MCF 10A (cell line): Measurements from ENCODE around the gene LAMC1. TPM values are rescaled to one million over a fixed set of nuclear protein-coding genes. Genes with fewer than 3 reads are reported as not detected.

Experiments used
- BruUV-seq: library from RNA; stranded (reverse); fragments of 400-500 nt; replicated peaks from 2 replicates; lab custom pipeline; 2021; lab: Mats Ljungman, UMichigan
- CTCF ChIA-PET: fragments of 300-600 bp; sonication (Branson Sonifier 250); formaldehyde crosslinking; extraction: SDS; loops from one replicate; lab custom pipeline; 2021; ENCODE audit warnings: antibody characterized with exemption, inconsistent platforms; lab: Yijun Ruan, JAX
- POLR2A ChIA-PET: fragments of 300-600, 350-650 bp; sonication (Branson Sonifier 250); formaldehyde crosslinking; extraction: SDS; loops from one replicate; lab custom pipeline; 2020; ENCODE audit warnings: antibody characterized with exemption, inconsistent platforms; lab: Yijun Ruan, JAX
- DNase-seq: peaks from one replicate; pipeline ENCODE4 v3.0.0-alpha.2; 2018; ENCODE audit not compliant: unreplicated experiment
- H3K27ac Mint-ChIP-seq: one replicate; pipeline ENCODE4 v1.8.0; 2022; ENCODE audit warnings: mild to moderate bottlenecking, low read depth, mixed read lengths; ENCODE audit not compliant: unreplicated experiment
- H3K27me3 Mint-ChIP-seq: one replicate; pipeline ENCODE4 v1.8.0; 2022; ENCODE audit warnings: mixed read lengths; ENCODE audit not compliant: insufficient read depth, unreplicated experiment
- H3K36me3 Mint-ChIP-seq: one replicate; pipeline ENCODE4 v1.8.0; 2022; ENCODE audit warnings: mild to moderate bottlenecking, moderate library complexity, mixed read lengths; ENCODE audit not compliant: insufficient read depth, unreplicated experiment
- H3K4me1 Mint-ChIP-seq: one replicate; pipeline ENCODE4 v1.8.0; 2022; ENCODE audit warnings: mixed read lengths; ENCODE audit not compliant: insufficient read depth, unreplicated experiment
- H3K4me3 Mint-ChIP-seq: one replicate; pipeline ENCODE4 v1.8.0; 2022; ENCODE audit warnings: mild to moderate bottlenecking, moderate library complexity, mixed read lengths; ENCODE audit not compliant: unreplicated experiment
- H3K9me3 Mint-ChIP-seq: one replicate; pipeline ENCODE4 v1.8.0; 2022; ENCODE audit warnings: mixed read lengths; ENCODE audit not compliant: unreplicated experiment
- CTCF ChIP-seq: fragments of 200-600 bp; IDR thresholded peaks from one replicate; pipeline ENCODE4 v1.8.0; 2022; ENCODE audit warnings: antibody characterized with exemption, mild to moderate bottlenecking; ENCODE audit not compliant: unreplicated experiment
- intact Hi-C: fragments of 100-400 bp; cut with micrococcal nuclease; formaldehyde crosslinking; loops from 2 replicates; pipeline ENCODE4 v1.14.1; 2022
- total RNA-seq: library from RNA; stranded (reverse); gene quantifications from 2 replicates; pipeline ENCODE4 v1.2.3, GENCODE V29; 2022

The LAMC1 gene
- total RNA-seq, 1 experiment from 2014 or later = 179 TPM

- TF ChIP-seq CTCF = no peak
- ChIA-PET POLR2A (interaction anchor here (0.6 to 6.3 kb wide), 31 partner anchors 8 to 608 kb away, joined by 3 to 113 read pairs (median 4); partner anchors contain the start of genes ARPC5 and LAMC2), CTCF (interaction anchor here (0.6 to 1.7 kb wide), 11 partner anchors 8 to 582 kb away, joined by 3 to 6 read pairs (median 3); no protein-coding TSS in a partner anchor)
- H3K27me3 Mint-ChIP-seq = no peaks in the 10 kb centered on the region
- BruUV-seq = no TSS peak
- peaks cover 34% of the 10 kb centered on the region for H3K36me3 Mint-ChIP-seq
- H3K9me3 Mint-ChIP-seq = no peaks in the 10 kb centered on the region
- DNase-seq = no peak
- H3K27ac Mint-ChIP-seq = peak overlapping the region; percentile 50
- intact Hi-C loops = loop anchor here (5.0 kb wide), 1 partner anchor 35 kb away; no protein-coding TSS in a partner anchor
- peaks cover 64% of the 10 kb centered on the region for H3K4me1 Mint-ChIP-seq
- H3K4me3 Mint-ChIP-seq = peak overlapping the region; percentile 5
These were observed 4.6 kb downstream of the LAMC1 start for GRCh38 chr1:183027791-183028190.

GRCh38 chr1:183029591-183030000, 6.4 kb downstream of the LAMC1 start:
- DNase-seq = peak; percentile 60
- intact Hi-C loops = loop anchor here (5.0 kb wide), 1 partner anchor 33 kb away; no protein-coding TSS in a partner anchor
- ChIA-PET POLR2A (interaction anchor here (1.0 to 6.3 kb wide), 6 partner anchors 13 to 179 kb away, joined by 3 to 113 read pairs (median 4); no protein-coding TSS in a partner anchor), CTCF (interaction anchor here (1.0 kb wide), 1 partner anchor 205 kb away, joined by 3 read pairs; no protein-coding TSS in a partner anchor)
- no peak for TF ChIP-seq CTCF
- H3K4me3 Mint-ChIP-seq = peak overlapping the region; percentile 29
- H3K4me1 Mint-ChIP-seq = peaks cover 70% of the 10 kb centered on the region
- no peaks in the 10 kb centered on the region for H3K27me3 Mint-ChIP-seq
- H3K27ac Mint-ChIP-seq = peak overlapping the region; percentile 82
- no TSS peak for BruUV-seq
- H3K9me3 Mint-ChIP-seq = no peaks in the 10 kb centered on the region
- peaks cover 47% of the 10 kb centered on the region for H3K36me3 Mint-ChIP-seq

- Mint-ChIP-seq H3K27ac (peak overlapping the region; percentile 82), H3K4me1 (peaks cover 69% of the 10 kb centered on the region), H3K9me3 (no peaks in the 10 kb centered on the region), H3K27me3 (no peaks in the 10 kb centered on the region), H3K4me3 (peak overlapping the region; percentile 29), H3K36me3 (peaks cover 48% of the 10 kb centered on the region)
- BruUV-seq = no TSS peak
- ChIA-PET CTCF (interaction anchor here (1.2 kb wide), 1 partner anchor 288 kb away, joined by 4 read pairs; no protein-coding TSS in a partner anchor), POLR2A (interaction anchor here (0.6 to 3.7 kb wide), 7 partner anchors 9 to 107 kb away, joined by 3 to 30 read pairs (median 4); no protein-coding TSS in a partner anchor)
- intact Hi-C loops = no loop called here
- DNase-seq = peak; percentile 88
- no peak for TF ChIP-seq CTCF
These were observed 6.8 kb downstream of the LAMC1 start for GRCh38 chr1:183030053-183030452.

GRCh38 chr1:183032122-183032921, 9.1 kb downstream of the LAMC1 start:
- CTCF ChIA-PET = interaction anchor here (0.5 to 1.5 kb wide), 9 partner anchors 13 to 791 kb away, joined by 3 to 6 read pairs (median 3); no protein-coding TSS in a partner anchor
- DNase-seq = peak; percentile 56
- Mint-ChIP-seq H3K36me3 (peaks cover 37% of the 10 kb centered on the region), H3K27me3 (no peaks in the 10 kb centered on the region), H3K4me1 (peaks cover 52% of the 10 kb centered on the region), H3K4me3 (no peak overlapping the region), H3K27ac (peak overlapping the region; percentile 82), H3K9me3 (no peaks in the 10 kb centered on the region)
- BruUV-seq = no TSS peak
- TF ChIP-seq CTCF = no peak
- intact Hi-C loops = no loop called here
- POLR2A ChIA-PET = interaction anchor here (0.6 to 3.7 kb wide), 5 partner anchors 8 to 278 kb away, joined by 3 to 30 read pairs (median 7); no protein-coding TSS in a partner anchor
